SK-N-SH (cell line): ENCODE measurements around the gene CACNB3. TPM values are rescaled to one million over a fixed set of nuclear protein-coding genes. Genes with fewer than 3 reads are reported as not detected.

Source experiments
- CTCF ChIA-PET: fragments of 300-600, 350-600 bp; formaldehyde crosslinking; extraction: SDS; loops from one replicate; lab custom pipeline; 2021; lab: Yijun Ruan, JAX
- POLR2A ChIA-PET: fragments of 350-600 bp; sonication (Branson Sonifier 250); formaldehyde crosslinking; extraction: SDS; loops from one replicate; lab custom pipeline; 2020; ENCODE audit warnings: antibody characterized with exemption, inconsistent platforms; lab: Yijun Ruan, JAX
- DNase-seq: peaks from one replicate; pipeline ENCODE4 v3.0.0; 2012
- H2AFZ ChIP-seq: fragments of 200-600 bp; sonication (generic); 2 replicates; pipeline ENCODE4 v1.8.1; 2016; ENCODE audit warnings: antibody characterized with exemption, mild to moderate bottlenecking, low read depth
- H3F3A ChIP-seq: fragments of 200-600 bp; sonication (generic); replicated peaks from 2 replicates; pipeline ENCODE3; 2016; ENCODE audit warnings: antibody characterized with exemption, mild to moderate bottlenecking; ENCODE audit not compliant: insufficient read depth
- H3K27ac ChIP-seq, 2 experiments: fragments of 200-500 bp in 1 of 2; fragments of 200-600 bp in 1 of 2; sonication (Bioruptor generic) in 1 of 2; sonication (generic), shearing (Covaris generic) in 1 of 2; 2 replicates each; pipeline versions ENCODE4 v1.5.1 to v1.6.1; 2014 to 2016; ENCODE audit warnings: low read depth in 2 of 2, inconsistent platforms in 1 of 2, low read length in 1 of 2, mild to moderate bottlenecking in 1 of 2, mixed read lengths in 1 of 2
- H3K27me3 ChIP-seq: fragments of 200-600 bp; sonication (generic), shearing (Covaris generic); 2 replicates; pipeline ENCODE4 v1.6.1; 2016; ENCODE audit warnings: mixed run types; ENCODE audit not compliant: insufficient read depth
- H3K36me3 ChIP-seq, 2 experiments: fragments of 200-500 bp in 1 of 2; fragments of 200-600 bp in 1 of 2; sonication (Bioruptor generic) in 1 of 2; sonication (generic) in 1 of 2; replicated peaks in 1 of 2; 2 replicates each; pipeline versions ENCODE3 to v1.5.1; 2014 to 2016; ENCODE audit warnings: low read length in 1 of 2, mild to moderate bottlenecking in 1 of 2; ENCODE audit not compliant: insufficient read depth in 2 of 2, control insufficient read depth in 1 of 2
- H3K4me1 ChIP-seq, 2 experiments: fragments of 200-500 bp in 1 of 2; fragments of 200-600 bp in 1 of 2; sonication (Bioruptor generic) in 1 of 2; sonication (generic), shearing (Covaris generic) in 1 of 2; 2 replicates each; pipeline versions ENCODE4 v1.5.1 to v1.6.1; 2014 to 2016; ENCODE audit warnings: low read depth in 1 of 2, low read length in 1 of 2, mixed run types in 1 of 2; ENCODE audit not compliant: insufficient read depth in 2 of 2, control insufficient read depth in 1 of 2
- H3K4me2 ChIP-seq: fragments of 200-600 bp; sonication (generic), shearing (Covaris generic); 2 replicates; pipeline ENCODE4 v1.6.1; 2017; ENCODE audit warnings: mixed run types
- H3K4me3 ChIP-seq, 2 experiments: fragments of 200-500 bp in 1 of 2; fragments of 200-600 bp in 1 of 2; sonication (Bioruptor generic) in 1 of 2; sonication (generic), shearing (Covaris generic) in 1 of 2; 2 replicates each; pipeline versions ENCODE4 v1.5.1 to v1.8.1; 2014 to 2016; ENCODE audit warnings: low read depth in 2 of 2, inconsistent platforms in 1 of 2, low read length in 1 of 2, mild to moderate bottlenecking in 1 of 2, mixed read lengths in 1 of 2, moderate library complexity in 1 of 2
- H3K79me2 ChIP-seq: fragments of 200-600 bp; sonication (generic); 2 replicates; pipeline ENCODE4 v1.8.1; 2017; ENCODE audit warnings: mild to moderate bottlenecking; ENCODE audit not compliant: insufficient read depth
- H3K9ac ChIP-seq: fragments of 200-600 bp; sonication (generic); 2 replicates; pipeline ENCODE4 v1.6.1; 2017; ENCODE audit warnings: mixed run types
- H3K9me2 ChIP-seq: fragments of 200-600 bp; sonication (generic); 2 replicates; pipeline ENCODE4 v1.6.1; 2017; ENCODE audit warnings: mixed run types
- H3K9me3 ChIP-seq: fragments of 200-600 bp; sonication (generic); 2 replicates; pipeline ENCODE4 v1.6.1; 2017; ENCODE audit warnings: mixed run types, mild to moderate bottlenecking, moderate library complexity
- H4K20me1 ChIP-seq: fragments of 200-600 bp; sonication (generic); 2 replicates; pipeline ENCODE4 v1.6.1; 2017; ENCODE audit warnings: mild to moderate bottlenecking, mixed run types; ENCODE audit not compliant: insufficient read depth
- CHD2 ChIP-seq: fragments of 150-350 bp; IDR thresholded peaks from 2 replicates; pipeline ENCODE4 v1.6.1; 2018; ENCODE audit warnings: low read length; ENCODE audit not compliant: partially characterized antibody
- EZH2phosphoT487 ChIP-seq: fragments of 200-600 bp; sonication (generic); IDR thresholded peaks from 2 replicates; pipeline ENCODE4 v1.6.1; 2017; ENCODE audit warnings: low read depth, mixed run types, mild to moderate bottlenecking, antibody characterized with exemption, moderate library complexity, borderline replicate concordance
- FOSL2 ChIP-seq: IDR thresholded peaks from 2 replicates; pipeline ENCODE4 v1.4.0; 2012; ENCODE audit warnings: low read depth, mild to moderate bottlenecking, moderate library complexity, borderline replicate concordance
- FOXJ3 ChIP-seq: sonication (generic); formaldehyde crosslinking; IDR thresholded peaks from 2 replicates; pipeline ENCODE4 v1.5.1; 2020; ENCODE audit warnings: mild to moderate bottlenecking, missing genetic modification reagents
- FOXM1 ChIP-seq: IDR thresholded peaks from 2 replicates; pipeline ENCODE4 v1.4.0; 2012; ENCODE audit warnings: low read depth, mild to moderate bottlenecking
- GATA2 ChIP-seq: sonication (generic); formaldehyde crosslinking; IDR thresholded peaks from 2 replicates; pipeline ENCODE4 v1.5.0; 2020; ENCODE audit warnings: mild to moderate bottlenecking, missing genetic modification reagents
- IRF3 ChIP-seq: fragments of 150-350 bp; IDR thresholded peaks from 2 replicates; pipeline ENCODE4 v1.6.1; 2016; ENCODE audit warnings: mild to moderate bottlenecking, low read depth, low read length
- MAX ChIP-seq: IDR thresholded peaks from 2 replicates; pipeline ENCODE4 v1.4.0; 2012; ENCODE audit warnings: low read depth
- POLR2AphosphoS5 ChIP-seq: IDR thresholded peaks from 2 replicates; pipeline ENCODE4 v1.6.1; 2012; ENCODE audit warnings: low read depth, low read length
- RAD21 ChIP-seq: IDR thresholded peaks from 2 replicates; pipeline ENCODE4 v1.6.1; 2012; ENCODE audit warnings: mild to moderate bottlenecking, low read length
- RCOR1 ChIP-seq: fragments of 150-350 bp; IDR thresholded peaks from 2 replicates; pipeline ENCODE4 v1.6.1; 2017; ENCODE audit warnings: antibody characterized with exemption, low read length
- RFX5 ChIP-seq: IDR thresholded peaks from 2 replicates; pipeline ENCODE4 v1.6.1; 2012; ENCODE audit warnings: mild to moderate bottlenecking, improper control_type of control experiment, low read length
- SMC3 ChIP-seq: IDR thresholded peaks from 2 replicates; pipeline ENCODE4 v1.6.1; 2012; ENCODE audit warnings: low read depth, low read length, improper control_type of control experiment
- TCF12 ChIP-seq: IDR thresholded peaks from 2 replicates; pipeline ENCODE4 v1.4.0; 2012
- TEAD4 ChIP-seq: IDR thresholded peaks from 2 replicates; pipeline ENCODE4 v1.4.0; 2012; ENCODE audit warnings: mild to moderate bottlenecking, borderline replicate concordance; ENCODE audit not compliant: insufficient read depth
- ZBTB33 ChIP-seq: IDR thresholded peaks from 2 replicates; pipeline ENCODE4 v1.4.0; 2012; ENCODE audit warnings: low read depth, borderline replicate concordance
- WGBS: methylation state at CpG from one replicate; pipeline ENCODE4 v1.1.6; 2017; ENCODE audit warnings: low lambda C conversion rate; 5-methylcytosine and 5-hydroxymethylcytosine counted together
- polyA plus RNA-seq, 3 experiments: library from polyadenylated mRNA; depleted of rRNA; stranded (reverse); fragments of >200 nt; gene quantifications; 2 replicates each; pipeline ENCODE4 v1.2.3, GENCODE V29; 2012
- TF ChIP-seq, protein P1 (sequence below): fragments of 200-600 bp; sonication (generic); IDR thresholded peaks from 2 replicates; pipeline ENCODE4 v1.6.1; 2017; ENCODE audit warnings: antibody characterized with exemption, mild to moderate bottlenecking, moderate library complexity

The CACNB3 gene
- polyA plus RNA-seq, 1 of the 3 experiments (the other 2 are of a cell fraction), result 34.6 TPM

GRCh38 chr12:48794870-48795269 is 23.4 kb upstream of the CACNB3 start (continued):
- no peak for TF ChIP-seq ZBTB33
- TF ChIP-seq TCF12, result no peak
- TF ChIP-seq POLR2AphosphoS5, result no peak
- no peak for TF ChIP-seq SMC3
- no peak for TF ChIP-seq RAD21
- no peak for TF ChIP-seq IRF3
- TF ChIP-seq FOXM1, result no peak
- TF ChIP-seq, all 33 proteins: peak for 0

DNA sequence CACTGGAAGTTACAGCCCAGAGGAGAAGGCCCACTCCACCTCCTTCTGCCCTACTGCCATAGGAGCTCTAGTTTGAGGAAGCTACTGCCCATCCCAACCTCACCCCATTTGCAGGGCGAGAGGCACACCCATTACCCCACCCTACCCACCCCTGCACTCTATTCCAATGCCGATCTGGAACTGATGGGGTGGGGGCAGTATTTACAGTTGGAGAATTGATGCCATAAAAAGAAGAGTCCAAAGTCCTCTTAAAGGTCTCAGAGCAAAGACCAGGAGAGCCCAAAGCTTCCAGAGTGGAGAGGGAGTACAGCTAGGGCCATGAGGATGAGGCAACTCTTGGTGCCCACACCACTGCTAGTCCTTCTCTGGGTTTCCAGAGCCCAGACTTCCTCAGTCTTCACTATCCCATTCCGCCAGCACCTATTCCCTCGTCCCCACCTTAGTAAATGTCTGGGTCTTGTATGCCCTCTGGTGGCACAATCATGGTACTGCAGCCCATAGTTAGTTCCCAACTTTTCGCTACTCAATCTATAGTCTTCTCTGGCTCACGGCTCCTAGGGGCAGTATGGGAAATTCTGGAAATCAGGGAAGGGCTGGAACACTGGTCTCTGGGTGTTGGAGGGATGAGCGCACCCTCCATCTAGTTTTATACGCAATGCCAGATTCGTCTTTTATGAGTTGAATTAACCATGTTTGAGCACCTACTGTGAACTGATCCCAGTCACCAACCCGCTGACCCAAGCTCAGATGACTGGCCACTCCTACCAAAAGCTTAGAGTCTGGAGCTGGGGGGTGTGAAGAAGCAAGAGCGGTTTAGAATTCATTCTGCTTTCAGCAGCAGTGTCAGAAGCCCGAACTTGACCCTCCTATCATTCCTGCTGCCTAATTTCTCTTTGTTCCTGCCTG is 22.5 kb upstream of the CACNB3 start:
- H3K4me1 ChIP-seq, result no peaks in the 10 kb centered on the region; a peak in 1 of 4 replicates
- H3K79me2 ChIP-seq, result no peaks in the 10 kb centered on the region
- no peak overlapping the region; a peak in 1 of 4 replicates for H3K4me3 ChIP-seq
- no peak overlapping the region for H3K27ac ChIP-seq
- H3K9me3 ChIP-seq, result no peaks in the 10 kb centered on the region
- POLR2A ChIA-PET, result interaction anchor here (1.1 kb wide), 1 partner anchor 19 kb away, joined by 6 read pairs; no protein-coding TSS in a partner anchor
- TF ChIP-seq RCOR1 (no peak), GATA2 (CRISPR knock-in tag) (no peak), CHD2 (peak; percentile 48), RAD21 (peak; percentile 98), MAX (no peak), EZH2phosphoT487 (no peak), FOXJ3 (CRISPR knock-in tag) (no peak), RFX5 (no peak), TEAD4 (no peak), FOSL2 (no peak), ZBTB33 (no peak), SMC3 (peak; percentile 97)
- TF ChIP-seq, protein P1, sequence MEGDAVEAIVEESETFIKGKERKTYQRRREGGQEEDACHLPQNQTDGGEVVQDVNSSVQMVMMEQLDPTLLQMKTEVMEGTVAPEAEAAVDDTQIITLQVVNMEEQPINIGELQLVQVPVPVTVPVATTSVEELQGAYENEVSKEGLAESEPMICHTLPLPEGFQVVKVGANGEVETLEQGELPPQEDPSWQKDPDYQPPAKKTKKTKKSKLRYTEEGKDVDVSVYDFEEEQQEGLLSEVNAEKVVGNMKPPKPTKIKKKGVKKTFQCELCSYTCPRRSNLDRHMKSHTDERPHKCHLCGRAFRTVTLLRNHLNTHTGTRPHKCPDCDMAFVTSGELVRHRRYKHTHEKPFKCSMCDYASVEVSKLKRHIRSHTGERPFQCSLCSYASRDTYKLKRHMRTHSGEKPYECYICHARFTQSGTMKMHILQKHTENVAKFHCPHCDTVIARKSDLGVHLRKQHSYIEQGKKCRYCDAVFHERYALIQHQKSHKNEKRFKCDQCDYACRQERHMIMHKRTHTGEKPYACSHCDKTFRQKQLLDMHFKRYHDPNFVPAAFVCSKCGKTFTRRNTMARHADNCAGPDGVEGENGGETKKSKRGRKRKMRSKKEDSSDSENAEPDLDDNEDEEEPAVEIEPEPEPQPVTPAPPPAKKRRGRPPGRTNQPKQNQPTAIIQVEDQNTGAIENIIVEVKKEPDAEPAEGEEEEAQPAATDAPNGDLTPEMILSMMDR, result peak; percentile 94
- H3K9me2 ChIP-seq, result no peaks in the 10 kb centered on the region
- no peak overlapping the region for H3K4me2 ChIP-seq
- H3K36me3 ChIP-seq, result no peaks in the 10 kb centered on the region
- peak; percentile 88 for DNase-seq
- 14% methylated on average over 12 of the region's 12 CpGs for WGBS
- CTCF ChIA-PET, result interaction anchor here (0.6 to 15.6 kb wide), 30 partner anchors 12 to 252 kb away, joined by 3 to 234 read pairs (median 6); partner anchors contain the start of genes DDN, DDX23 and KANSL2
- no peaks in the 10 kb centered on the region for H4K20me1 ChIP-seq
- H2AFZ ChIP-seq, result peak overlapping the region; percentile 10; the same call in 1 of the 2 replicates
- H3K9ac ChIP-seq, result no peak overlapping the region
- no peaks in the 10 kb centered on the region for H3F3A ChIP-seq
- H3K27me3 ChIP-seq, result no peaks in the 10 kb centered on the region
